ENCODE results near the gene SLC30A7. TPM values are rescaled to one million over a fixed set of nuclear protein-coding genes. Genes with fewer than 3 reads are reported as not detected.
"Not testable (repeated sequence)": the region's sequence is repeated elsewhere in the genome, so short reads cannot be mapped to it uniquely, and the experiment has no call there.

Gene SLC30A7
- polyA plus RNA-seq, 1 of the 3 experiments (the other 2 are of a cell fraction), result 4.0 TPM

GRCh38 chr1:100883963-100884362 is 11.9 kb upstream of the SLC30A7 start:
- peaks cover under 1% of the 10 kb centered on the region; the same call in 1 of the 2 replicates for H3K79me2 ChIP-seq (ENCODE audit: insufficient read depth)
- H3K9me2 ChIP-seq, result no peaks in the 10 kb centered on the region
- DNase-seq, result no peak
- no peaks in the 10 kb centered on the region for H3K27me3 ChIP-seq (ENCODE audit: insufficient read depth)
- peaks cover 14 to 19% of the 10 kb centered on the region in 2 experiments for H3K36me3 ChIP-seq (replicated peaks in 1 of 2; ENCODE audit: control insufficient read depth in 1 of 2, insufficient read depth in 2 of 2, low read length in 1 of 2)
- H3K4me1 ChIP-seq (ENCODE audit: control insufficient read depth in 1 of 2, insufficient read depth in 2 of 2, low read depth in 1 of 2, low read length in 1 of 2), result no peaks in the 10 kb centered on the region; a peak in 2 of 4 replicates
- peaks cover 3% of the 10 kb centered on the region; the same call in 1 of the 2 replicates for H3K9me3 ChIP-seq
- WGBS (ENCODE audit: low lambda C conversion rate), result 50% methylated on average over 4 of the region's 4 CpGs
- ChIA-PET CTCF (interaction anchor here (6.9 kb wide), 1 partner anchor 15 kb away, joined by 41 read pairs; no protein-coding TSS in a partner anchor), POLR2A (no interaction called here)
- H3K4me3 ChIP-seq (ENCODE audit: low read depth in 2 of 2, low read length in 1 of 2), result no peak overlapping the region
- H3K4me2 ChIP-seq, result no peak overlapping the region; the same call in 1 of the 2 replicates
- H3K27ac ChIP-seq (ENCODE audit: low read depth in 2 of 2, low read length in 1 of 2), result peak overlapping the region in 1 of 2 experiments; percentile 2; a peak in 1 of 4 replicates
- peaks cover 11% of the 10 kb centered on the region for H3F3A ChIP-seq (replicated peaks; ENCODE audit: insufficient read depth)
- TF ChIP-seq RCOR1 (IDR thresholded peaks at IDR 0.05; ENCODE audit: low read length), result no peak
- peak; percentile 32 for TF ChIP-seq CTCF (IDR thresholded peaks at IDR 0.05)
- TF ChIP-seq EP300 (IDR thresholded peaks at IDR 0.05; ENCODE audit: borderline replicate concordance in 1 of 2, low read depth in 1 of 2, low read length in 1 of 2), result no peak
- no peak; the same call in 1 of the 2 replicates for TF ChIP-seq SIN3A (IDR thresholded peaks at IDR 0.05; ENCODE audit: borderline replicate concordance, low read depth, low read length)
- TF ChIP-seq TAF1 (IDR thresholded peaks at IDR 0.05; ENCODE audit: borderline replicate concordance, low read depth, low read length), result no peak
- TF ChIP-seq ELF1 (IDR thresholded peaks at IDR 0.05), result no peak
- no peak for TF ChIP-seq EZH2phosphoT487 (IDR thresholded peaks at IDR 0.05; ENCODE audit: borderline replicate concordance, low read depth)
- TF ChIP-seq GABPA (IDR thresholded peaks at IDR 0.05; ENCODE audit: low read depth), result no peak
- TF ChIP-seq RFX5 (IDR thresholded peaks at IDR 0.05; ENCODE audit: low read length), result no peak
- TF ChIP-seq FOSL2 (IDR thresholded peaks at IDR 0.05; ENCODE audit: borderline replicate concordance, low read depth), result peak; percentile 39; the same call in 1 of the 2 replicates
- TF ChIP-seq PBX3 (IDR thresholded peaks at IDR 0.05), result 0 out of 2 replicates have a peak, but pooled peaks have one; percentile 18
- TF ChIP-seq MAX (IDR thresholded peaks at IDR 0.05; ENCODE audit: low read depth), result peak; percentile 66; the same call in 1 of the 2 replicates
- no peak overlapping the region for H2AFZ ChIP-seq (ENCODE audit: low read depth)
- no peak overlapping the region for H3K9ac ChIP-seq
- H4K20me1 ChIP-seq (ENCODE audit: insufficient read depth), result no peaks in the 10 kb centered on the region

GRCh38 chr1:100889007-100889406 is 6.9 kb upstream of the SLC30A7 start:
- H3K4me2 ChIP-seq; H3K27me3 ChIP-seq (ENCODE audit: insufficient read depth); H2AFZ ChIP-seq (ENCODE audit: low read depth); H3K4me1 ChIP-seq (ENCODE audit: control insufficient read depth in 1 of 2, insufficient read depth in 2 of 2, low read depth in 1 of 2, low read length in 1 of 2); H3K9ac ChIP-seq; DNase-seq; CTCF ChIA-PET; H3K9me2 ChIP-seq; POLR2A ChIA-PET; H4K20me1 ChIP-seq (ENCODE audit: insufficient read depth); H3K27ac ChIP-seq (ENCODE audit: low read depth in 2 of 2, low read length in 1 of 2); H3K9me3 ChIP-seq; H3K4me3 ChIP-seq (ENCODE audit: low read depth in 2 of 2, low read length in 1 of 2); H3F3A ChIP-seq (replicated peaks; ENCODE audit: insufficient read depth): not testable (repeated sequence)
- peaks cover 48% of the 10 kb centered on the region for H3K79me2 ChIP-seq (ENCODE audit: insufficient read depth)
- peaks cover 21 to 23% of the 10 kb centered on the region in 2 experiments for H3K36me3 ChIP-seq (replicated peaks in 1 of 2; ENCODE audit: control insufficient read depth in 1 of 2, insufficient read depth in 2 of 2, low read length in 1 of 2)
- WGBS (ENCODE audit: low lambda C conversion rate), result 93% methylated on average over 1 of the region's 1 CpG

GRCh38 chr1:100889869-100890482 is 5.9 kb upstream of the SLC30A7 start:
- CTCF ChIA-PET, result interaction anchor here (1.6 kb wide), 1 partner anchor 22 kb away, joined by 3 read pairs; no protein-coding TSS in a partner anchor
- H3K4me1 ChIP-seq (ENCODE audit: control insufficient read depth in 1 of 2, insufficient read depth in 2 of 2, low read depth in 1 of 2, low read length in 1 of 2); DNase-seq; POLR2A ChIA-PET; H4K20me1 ChIP-seq (ENCODE audit: insufficient read depth); H3K27ac ChIP-seq (ENCODE audit: low read depth in 2 of 2, low read length in 1 of 2); H3K9me2 ChIP-seq; H3K4me2 ChIP-seq; H2AFZ ChIP-seq (ENCODE audit: low read depth); H3K4me3 ChIP-seq (ENCODE audit: low read depth in 2 of 2, low read length in 1 of 2); H3F3A ChIP-seq (replicated peaks; ENCODE audit: insufficient read depth); H3K9ac ChIP-seq; H3K27me3 ChIP-seq (ENCODE audit: insufficient read depth); H3K9me3 ChIP-seq: not testable (repeated sequence)
- peaks cover 52% of the 10 kb centered on the region for H3K79me2 ChIP-seq (ENCODE audit: insufficient read depth)
- 94% methylated on average over 2 of the region's 2 CpGs for WGBS (ENCODE audit: low lambda C conversion rate)
- H3K36me3 ChIP-seq (replicated peaks in 1 of 2; ENCODE audit: control insufficient read depth in 1 of 2, insufficient read depth in 2 of 2, low read length in 1 of 2), result peaks cover 21 to 22% of the 10 kb centered on the region in 2 experiments
